H9 (cell line): ENCODE results near the gene CHGA. TPM values are rescaled to one million over a fixed set of nuclear protein-coding genes. Genes with fewer than 3 reads are reported as not detected.

Source experiments
- DNase-seq: peaks from one replicate; pipeline ENCODE4 v3.0.0-alpha.2; 2017
- H2AFZ ChIP-seq: one replicate; pipeline ENCODE4 v1.6.1; 2013; ENCODE audit warnings: mild to moderate bottlenecking, low read length, control low read depth, moderate library complexity
- H2AK5ac ChIP-seq: 2 replicates; pipeline ENCODE4 v1.6.1; 2013; ENCODE audit warnings: low read length, control low read depth, mixed read lengths; ENCODE audit not compliant: insufficient read length
- H2BK120ac ChIP-seq: one replicate; pipeline ENCODE4 v1.6.1; 2013; ENCODE audit warnings: low read depth, mild to moderate bottlenecking, low read length, control low read depth, inconsistent platforms; ENCODE audit not compliant: poor library complexity, severe bottlenecking
- H2BK12ac ChIP-seq: 2 replicates; pipeline ENCODE4 v1.6.1; 2013; ENCODE audit warnings: low read length, control low read depth, mixed read lengths, low read depth; ENCODE audit not compliant: insufficient read length
- H2BK15ac ChIP-seq: 2 replicates; pipeline ENCODE4 v1.6.1; 2013; ENCODE audit warnings: low read depth, low read length, control low read depth
- H2BK20ac ChIP-seq: one replicate; pipeline ENCODE4 v1.6.1; 2013; ENCODE audit warnings: low read depth, mild to moderate bottlenecking, low read length, control low read depth, inconsistent platforms; ENCODE audit not compliant: poor library complexity, severe bottlenecking
- H2BK5ac ChIP-seq: 2 replicates; pipeline ENCODE4 v1.6.1; 2013; ENCODE audit warnings: low read length, control low read depth, mixed read lengths; ENCODE audit not compliant: insufficient read length
- H3K14ac ChIP-seq: 2 replicates; pipeline ENCODE4 v1.6.1; 2013; ENCODE audit warnings: low read length, control low read depth; ENCODE audit not compliant: insufficient read depth
- H3K18ac ChIP-seq: 2 replicates; pipeline ENCODE4 v1.6.1; 2013; ENCODE audit warnings: low read depth, mild to moderate bottlenecking, mixed read lengths, low read length, control low read depth; ENCODE audit not compliant: insufficient read length
- H3K23ac ChIP-seq: 2 replicates; pipeline ENCODE4 v1.6.1; 2013; ENCODE audit warnings: low read length, control low read depth, mixed read lengths, low read depth; ENCODE audit not compliant: insufficient read length
- H3K23me2 ChIP-seq: 2 replicates; pipeline ENCODE4 v1.6.1; 2013; ENCODE audit warnings: low read depth, mild to moderate bottlenecking, mixed read lengths, low read length, control low read depth; ENCODE audit not compliant: insufficient read length, poor library complexity, severe bottlenecking
- H3K27ac ChIP-seq: 2 replicates; pipeline ENCODE4 v1.5.1; 2013; ENCODE audit warnings: low read length, control low read depth, mixed read lengths, low read depth; ENCODE audit not compliant: insufficient read length
- H3K27me3 ChIP-seq: 2 replicates; pipeline ENCODE4 v1.6.1; 2013; ENCODE audit warnings: low read length, control low read depth, inconsistent platforms; ENCODE audit not compliant: insufficient read depth
- H3K4ac ChIP-seq: 2 replicates; pipeline ENCODE4 v1.6.1; 2013; ENCODE audit warnings: low read depth, mild to moderate bottlenecking, control low read depth, inconsistent platforms, low read length, moderate library complexity
- H3K4me1 ChIP-seq: 2 replicates; pipeline ENCODE4 v1.6.1; 2013; ENCODE audit warnings: low read length, control low read depth, inconsistent platforms; ENCODE audit not compliant: insufficient read depth
- H3K4me2 ChIP-seq: 2 replicates; pipeline ENCODE4 v1.6.1; 2013; ENCODE audit warnings: low read length, control low read depth, mixed read lengths; ENCODE audit not compliant: insufficient read length, insufficient read depth
- H3K56ac ChIP-seq: 2 replicates; pipeline ENCODE4 v1.6.1; 2013; ENCODE audit warnings: low read depth, mild to moderate bottlenecking, mixed read lengths, low read length, control low read depth; ENCODE audit not compliant: insufficient read length
- H3K79me1 ChIP-seq: 2 replicates; pipeline ENCODE4 v1.6.1; 2013; ENCODE audit warnings: low read depth, mild to moderate bottlenecking, moderate library complexity, low read length, control low read depth, inconsistent platforms; ENCODE audit not compliant: insufficient read depth, poor library complexity, severe bottlenecking
- H3K79me2 ChIP-seq: 2 replicates; pipeline ENCODE4 v1.6.1; 2013; ENCODE audit warnings: low read length, control low read depth, inconsistent platforms; ENCODE audit not compliant: insufficient read depth
- H3K9ac ChIP-seq: 2 replicates; pipeline ENCODE4 v1.6.1; 2013; ENCODE audit warnings: low read length, control low read depth, mixed read lengths; ENCODE audit not compliant: insufficient read length; ENCODE audit errors: extremely low read depth
- H3K9me3 ChIP-seq: one replicate; pipeline ENCODE4 v1.6.1; 2013; ENCODE audit warnings: low read depth, low read length, inconsistent platforms; ENCODE audit not compliant: control insufficient read depth
- H3T11ph ChIP-seq: one replicate; pipeline ENCODE4 v1.6.1; 2013; ENCODE audit warnings: mild to moderate bottlenecking, low read length, control low read depth, inconsistent platforms
- H4K20me1 ChIP-seq: one replicate; pipeline ENCODE4 v1.6.1; 2013; ENCODE audit not compliant: control insufficient read depth, insufficient read length, insufficient read depth
- H4K5ac ChIP-seq: 2 replicates; pipeline ENCODE4 v1.6.1; 2013; ENCODE audit warnings: low read depth, mild to moderate bottlenecking, mixed read lengths, low read length, control low read depth; ENCODE audit not compliant: insufficient read length
- H4K8ac ChIP-seq: replicated peaks from 2 replicates; pipeline ENCODE4 v1.6.1; 2013; ENCODE audit warnings: low read length, control low read depth, mixed read lengths, low read depth; ENCODE audit not compliant: insufficient read length
- H4K91ac ChIP-seq: 2 replicates; pipeline ENCODE4 v1.6.1; 2013; ENCODE audit warnings: low read depth, mild to moderate bottlenecking, moderate library complexity, mixed read lengths, low read length, control low read depth; ENCODE audit not compliant: insufficient read length
- H3K27ac Mint-ChIP-seq, 3 experiments: 2 replicates in 2 of 3; 3 replicates in 1 of 3; pipeline ENCODE4 v1.8.0; 2020 to 2021; ENCODE audit warnings: mixed read lengths in 3 of 3, mild to moderate bottlenecking in 1 of 3, moderate library complexity in 1 of 3
- H3K27me3 Mint-ChIP-seq: 2 replicates; pipeline ENCODE4 v1.8.0; 2021; ENCODE audit warnings: low read depth, mild to moderate bottlenecking, moderate library complexity, mixed read lengths
- H3K36me3 Mint-ChIP-seq, 3 experiments: 2 replicates in 2 of 3; 3 replicates in 1 of 3; pipeline ENCODE4 v1.8.0; 2020 to 2021; ENCODE audit warnings: low read depth in 3 of 3, mixed read lengths in 3 of 3; ENCODE audit not compliant: insufficient read depth in 1 of 3
- H3K4me1 Mint-ChIP-seq, 2 experiments: 2 replicates each; pipeline ENCODE4 v1.8.0; 2020; ENCODE audit warnings: mixed read lengths in 2 of 2
- H3K4me3 Mint-ChIP-seq, 2 experiments: 2 replicates in 1 of 2; 3 replicates in 1 of 2; pipeline ENCODE4 v1.8.0; 2020 to 2021; ENCODE audit warnings: mild to moderate bottlenecking in 2 of 2, mixed read lengths in 2 of 2, moderate library complexity in 1 of 2
- H3K9me3 Mint-ChIP-seq, 2 experiments: 2 replicates in 1 of 2; 3 replicates in 1 of 2; pipeline ENCODE4 v1.8.0; 2020; ENCODE audit warnings: mild to moderate bottlenecking in 2 of 2, mixed read lengths in 2 of 2, moderate library complexity in 1 of 2
- WGBS: extraction: QIAGEN DNeasy Blood & Tissue Kit; methylation state at CpG from one replicate; pipeline ENCODE4 v1.1.7; 2013; ENCODE audit warnings: missing lambda C conversion rate, low lambda C conversion rate, mixed read lengths; ENCODE audit not compliant: insufficient read length; ENCODE audit errors: extremely low coverage; 5-methylcytosine and 5-hydroxymethylcytosine counted together
- total RNA-seq: library from RNA; stranded (reverse); gene quantifications from 2 replicates; pipeline ENCODE4 v1.2.1, GENCODE V29; 2021
- TF ChIP-seq, protein P1 (sequence below): fragments of 200-600 bp; sonication (generic); conservative IDR thresholded peaks from 3 replicates; pipeline ENCODE4 v1.8.0; 2021; ENCODE audit warnings: antibody characterized with exemption, mild to moderate bottlenecking

CHGA gene
- total RNA-seq, 1 experiment from 2014 or later: 6.7 TPM

DNA sequence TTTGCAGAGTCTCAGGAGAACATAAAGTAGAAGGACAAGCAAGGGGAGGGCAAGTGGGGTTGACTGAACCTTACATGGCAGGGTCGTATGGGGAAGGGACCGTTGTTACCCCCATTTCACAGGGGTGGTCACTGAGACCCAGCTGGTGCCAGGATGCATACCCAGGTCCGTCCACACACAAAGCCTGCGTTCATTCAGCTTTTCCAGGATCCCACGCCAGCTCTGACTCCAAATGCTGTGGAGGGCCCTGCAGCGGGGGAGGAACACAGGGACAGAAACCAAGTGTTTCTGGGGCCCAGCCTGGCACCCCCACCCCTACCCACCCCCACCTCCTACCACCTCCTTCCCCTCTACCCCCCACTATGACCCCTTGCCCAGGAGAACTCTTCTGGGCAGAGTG, 16.5 kb upstream of the CHGA start:
- no peak overlapping the region for H2BK120ac ChIP-seq
- no peak overlapping the region for H2BK5ac ChIP-seq
- no peak overlapping the region for H3T11ph ChIP-seq
- no peak overlapping the region for H2BK20ac ChIP-seq
- H3K4me1 ChIP-seq: no peaks in the 10 kb centered on the region
- H3K9me3 Mint-ChIP-seq: peaks cover 2 to 5% of the 10 kb centered on the region in 2 experiments; a peak in 1 of 5 replicates
- H2AK5ac ChIP-seq: no peak overlapping the region
- peaks cover 8 to 13% of the 10 kb centered on the region in 2 experiments for H3K4me1 Mint-ChIP-seq
- no peaks in the 10 kb centered on the region for H3K9me3 ChIP-seq
- H2BK15ac ChIP-seq: no peak overlapping the region
- H3K23ac ChIP-seq: no peak overlapping the region
- peaks cover 46% of the 10 kb centered on the region for H3K27me3 Mint-ChIP-seq
- H2AFZ ChIP-seq: no peak overlapping the region
- H3K79me2 ChIP-seq: no peaks in the 10 kb centered on the region
- no peak overlapping the region for H4K91ac ChIP-seq
- H4K8ac ChIP-seq: no peak overlapping the region
- no peaks in the 10 kb centered on the region for H4K20me1 ChIP-seq
- peaks cover 4% of the 10 kb centered on the region; the same call in 1 of the 2 replicates for H3K27me3 ChIP-seq
- DNase-seq: no peak
- TF ChIP-seq, protein P1, sequence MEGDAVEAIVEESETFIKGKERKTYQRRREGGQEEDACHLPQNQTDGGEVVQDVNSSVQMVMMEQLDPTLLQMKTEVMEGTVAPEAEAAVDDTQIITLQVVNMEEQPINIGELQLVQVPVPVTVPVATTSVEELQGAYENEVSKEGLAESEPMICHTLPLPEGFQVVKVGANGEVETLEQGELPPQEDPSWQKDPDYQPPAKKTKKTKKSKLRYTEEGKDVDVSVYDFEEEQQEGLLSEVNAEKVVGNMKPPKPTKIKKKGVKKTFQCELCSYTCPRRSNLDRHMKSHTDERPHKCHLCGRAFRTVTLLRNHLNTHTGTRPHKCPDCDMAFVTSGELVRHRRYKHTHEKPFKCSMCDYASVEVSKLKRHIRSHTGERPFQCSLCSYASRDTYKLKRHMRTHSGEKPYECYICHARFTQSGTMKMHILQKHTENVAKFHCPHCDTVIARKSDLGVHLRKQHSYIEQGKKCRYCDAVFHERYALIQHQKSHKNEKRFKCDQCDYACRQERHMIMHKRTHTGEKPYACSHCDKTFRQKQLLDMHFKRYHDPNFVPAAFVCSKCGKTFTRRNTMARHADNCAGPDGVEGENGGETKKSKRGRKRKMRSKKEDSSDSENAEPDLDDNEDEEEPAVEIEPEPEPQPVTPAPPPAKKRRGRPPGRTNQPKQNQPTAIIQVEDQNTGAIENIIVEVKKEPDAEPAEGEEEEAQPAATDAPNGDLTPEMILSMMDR: no peak
- H3K4me3 Mint-ChIP-seq: no peak overlapping the region
- H2BK12ac ChIP-seq: no peak overlapping the region
- H3K4me2 ChIP-seq: no peak overlapping the region
- H3K27ac ChIP-seq: no peak overlapping the region
- H3K14ac ChIP-seq: no peak overlapping the region
- no peaks in the 10 kb centered on the region for H3K23me2 ChIP-seq
- H4K5ac ChIP-seq: no peak overlapping the region
- H3K36me3 Mint-ChIP-seq: no peaks in the 10 kb centered on the region
- no peaks in the 10 kb centered on the region for H3K79me1 ChIP-seq
- H3K27ac Mint-ChIP-seq: no peak overlapping the region
- no peak overlapping the region for H3K56ac ChIP-seq
- H3K4ac ChIP-seq: no peak overlapping the region
- H3K9ac ChIP-seq: no peak overlapping the region
- no CpG with 5 or more reads among the region's 6 CpGs for WGBS
- H3K18ac ChIP-seq: no peak overlapping the region
